Measurements from ENCODE around the gene TPSB2.
"Not testable (repeated sequence)": the region's sequence is repeated elsewhere in the genome, so short reads cannot be mapped to it uniquely, and the experiment has no call there.

TPSB2 gene

GRCh38 chr16:1240436-1240835 lies 10.5 kb upstream of the TPSB2 start, which contains the start of gene TPSAB1:
Gene TPSAB1 (plus strand): TSS chr16:1240705. CDS start chr16:1240939, 234 bp downstream.
- DNase-seq (ENCODE audit: low read depth) = not testable (repeated sequence)

- not testable (repeated sequence) for DNase-seq (ENCODE audit: low read depth)
Observed at GRCh38 chr16:1239575-1239974, 9.6 kb upstream of the TPSB2 start.

- DNase-seq (ENCODE audit: low read depth) = not testable (repeated sequence)
Observed at GRCh38 chr16:1238909-1239308, 8.9 kb upstream of the TPSB2 start.

GRCh38 chr16:1237990-1238389 lies 8.0 kb upstream of the TPSB2 start:
- no peak for DNase-seq (ENCODE audit: low read depth)

GRCh38 chr16:1236659-1237058 lies 6.7 kb upstream of the TPSB2 start:
- DNase-seq (ENCODE audit: low read depth) = not testable (repeated sequence)

GRCh38 chr16:1232049-1232748 lies 2.2 kb upstream of the TPSB2 start:
- not testable (repeated sequence) for DNase-seq (ENCODE audit: low read depth)

GRCh38 chr16:1231301-1231700 lies 1.3 kb upstream of the TPSB2 start:
- not testable (repeated sequence) for DNase-seq (ENCODE audit: low read depth)

GRCh38 chr16:1230471-1231212 lies 658 bp upstream of the TPSB2 start:
- not testable (repeated sequence) for DNase-seq (ENCODE audit: low read depth)

- DNase-seq (ENCODE audit: low read depth) = not testable (repeated sequence)
Observed at GRCh38 chr16:1229476-1229875, 508 bp downstream of the TPSB2 start.

- DNase-seq (ENCODE audit: low read depth) = not testable (repeated sequence)
Observed at GRCh38 chr16:1228227-1228626, 1.8 kb downstream of the TPSB2 start.

GRCh38 chr16:1226692-1227091 lies 3.3 kb downstream of the TPSB2 start:
- not testable (repeated sequence) for DNase-seq (ENCODE audit: low read depth)

GRCh38 chr16:1225728-1226311 lies 4.2 kb downstream of the TPSB2 start:
- not testable (repeated sequence) for DNase-seq (ENCODE audit: low read depth)

GRCh38 chr16:1225051-1225451 lies 4.9 kb downstream of the TPSB2 start, which contains the start of gene TPSG1:
Gene TPSG1 (minus strand): TSS chr16:1225268. CDS start chr16:1225252, 16 bp downstream.
- DNase-seq (ENCODE audit: low read depth) = no peak

- DNase-seq (ENCODE audit: low read depth) = no peak
Observed at GRCh38 chr16:1224558-1224957, 5.4 kb downstream of the TPSB2 start.

GRCh38 chr16:1223355-1224214 lies 6.4 kb downstream of the TPSB2 start:
- DNase-seq (ENCODE audit: low read depth) = no peak

- no peak for DNase-seq (ENCODE audit: low read depth)
Observed at GRCh38 chr16:1222553-1223354, 7.2 kb downstream of the TPSB2 start.

GRCh38 chr16:1221628-1222552 lies 8.1 kb downstream of the TPSB2 start:
- DNase-seq (ENCODE audit: low read depth) = no peak

- DNase-seq (ENCODE audit: low read depth) = no peak
Observed at GRCh38 chr16:1220841-1221627, 8.9 kb downstream of the TPSB2 start.

All from stimulated activated CD4-positive, alpha-beta T cell treated with anti-CD3 and anti-CD28 coated beads, Interleukin-2, amount 100 ng/mL, for 4 hours (primary cell).